Subcutaneous adipose tissue (tissue), 4 donors: ENCODE data around the gene FAM162B. TPM values are rescaled to one million over a fixed set of nuclear protein-coding genes. Genes with fewer than 3 reads are reported as not detected.

Experiments
- total RNA-seq, 4 donors: library from RNA; depleted of rRNA; stranded (reverse); fragments of >200 nt; gene quantifications; one replicate each; pipeline ENCODE4 v1.1.0, GENCODE V29; 2016
- TF ChIP-seq, protein P1 (sequence below): fragments of 450-650 bp; IDR thresholded peaks from one replicate; pipeline ENCODE4 v1.5.1; 2016; ENCODE audit warnings: low read depth, mild to moderate bottlenecking, control low read depth, antibody characterized with exemption, moderate library complexity

The FAM162B gene
- total RNA-seq, 4 donors from 2014 or later, result 2.0 to 25.6 (median 12.2) TPM

DNA sequence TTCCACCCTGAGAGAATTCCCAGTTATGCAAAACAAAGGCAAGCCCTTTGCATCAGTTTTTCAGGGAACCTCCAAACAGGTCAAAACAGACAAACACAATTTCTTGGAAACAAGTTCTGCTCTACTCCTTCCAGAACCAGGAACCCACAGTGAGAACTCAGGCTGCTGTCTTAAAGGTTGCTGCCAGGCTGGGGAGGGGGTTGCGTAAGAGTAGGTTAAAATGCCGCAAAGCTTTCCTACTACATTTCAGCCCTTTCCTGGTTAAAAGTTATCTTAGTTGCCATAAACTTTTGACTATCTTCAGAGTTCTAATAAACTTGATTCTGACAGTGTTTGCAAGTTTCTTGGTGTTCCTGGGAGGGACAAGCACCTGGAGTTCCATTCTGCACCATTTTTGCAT is 50.8 kb downstream of the FAM162B start:
- TF ChIP-seq, protein P1, sequence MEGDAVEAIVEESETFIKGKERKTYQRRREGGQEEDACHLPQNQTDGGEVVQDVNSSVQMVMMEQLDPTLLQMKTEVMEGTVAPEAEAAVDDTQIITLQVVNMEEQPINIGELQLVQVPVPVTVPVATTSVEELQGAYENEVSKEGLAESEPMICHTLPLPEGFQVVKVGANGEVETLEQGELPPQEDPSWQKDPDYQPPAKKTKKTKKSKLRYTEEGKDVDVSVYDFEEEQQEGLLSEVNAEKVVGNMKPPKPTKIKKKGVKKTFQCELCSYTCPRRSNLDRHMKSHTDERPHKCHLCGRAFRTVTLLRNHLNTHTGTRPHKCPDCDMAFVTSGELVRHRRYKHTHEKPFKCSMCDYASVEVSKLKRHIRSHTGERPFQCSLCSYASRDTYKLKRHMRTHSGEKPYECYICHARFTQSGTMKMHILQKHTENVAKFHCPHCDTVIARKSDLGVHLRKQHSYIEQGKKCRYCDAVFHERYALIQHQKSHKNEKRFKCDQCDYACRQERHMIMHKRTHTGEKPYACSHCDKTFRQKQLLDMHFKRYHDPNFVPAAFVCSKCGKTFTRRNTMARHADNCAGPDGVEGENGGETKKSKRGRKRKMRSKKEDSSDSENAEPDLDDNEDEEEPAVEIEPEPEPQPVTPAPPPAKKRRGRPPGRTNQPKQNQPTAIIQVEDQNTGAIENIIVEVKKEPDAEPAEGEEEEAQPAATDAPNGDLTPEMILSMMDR, result no peak

DNA sequence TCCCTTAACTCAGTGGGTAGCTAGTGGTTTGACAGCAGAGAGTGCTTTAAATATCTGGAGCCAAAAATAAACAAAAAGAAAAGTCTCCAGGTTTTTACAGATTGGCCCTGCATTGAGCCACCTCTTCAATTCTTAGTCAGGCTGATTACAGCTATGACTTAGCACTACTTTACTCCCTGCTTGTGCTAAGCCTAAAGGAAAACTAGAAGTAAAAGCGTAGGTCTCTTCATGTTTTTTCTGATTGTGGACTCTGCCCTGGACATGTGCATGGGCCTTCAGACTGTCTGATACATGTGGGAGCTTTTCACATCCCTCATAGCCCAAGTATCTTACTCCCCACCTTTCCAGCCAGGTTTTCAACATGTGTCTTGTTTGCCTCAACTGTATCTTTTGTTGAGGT is 51.2 kb downstream of the FAM162B start:
- TF ChIP-seq, protein P1, result no peak

DNA sequence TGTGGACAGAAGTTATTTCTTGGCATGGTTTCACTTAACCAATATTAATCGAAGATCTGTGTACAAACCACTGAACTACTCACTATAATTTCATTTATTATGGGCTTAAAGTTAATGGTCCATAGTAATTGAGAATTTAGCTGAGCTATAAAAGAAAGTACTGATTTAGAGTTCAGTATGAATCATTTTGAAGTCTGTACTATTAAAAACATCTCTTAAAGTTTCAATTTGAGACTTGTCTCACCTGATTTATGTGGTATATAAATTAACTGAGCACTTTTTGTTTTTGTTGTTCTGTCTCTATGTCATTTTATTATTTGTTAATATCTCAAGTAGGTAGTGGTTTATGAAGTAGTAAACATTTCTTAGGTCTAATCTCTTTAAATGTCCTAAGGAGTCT is 59.6 kb downstream of the FAM162B start:
- TF ChIP-seq, protein P1, result no peak

Other genes with a start within 250 kb of the FAM162B start
- under 1 TPM in 1 of 4 donors, not detected in 3; 0.33 TPM for gene TRAPPC3L, start 220.0 kb downstream of the FAM162B start, total RNA-seq
- gene CALHM4, start 212.0 kb downstream of the FAM162B start, total RNA-seq, result not detected
- gene RWDD1, start 194.2 kb downstream of the FAM162B start, total RNA-seq, result 10 to 100 TPM; 42.2 to 70.6 (median 50.4) TPM
- gene RSPH4A, start 149.2 kb downstream of the FAM162B start, total RNA-seq, result under 1 TPM in 2 of 4 donors, not detected in 2; 0.17 to 0.22 TPM
- gene ZUP1, start 97.0 kb downstream of the FAM162B start, total RNA-seq, result 10 to 100 TPM in 1 of 4 donors, 1 to 10 TPM in 3; 8.7 to 10.9 (median 9.6) TPM
- gene KPNA5, start 84.5 kb downstream of the FAM162B start, total RNA-seq, result 10 to 100 TPM in 3 of 4 donors, 1 to 10 TPM in 1; 9.0 to 13.2 (median 11.7) TPM
- gene GPRC6A, start 63.4 kb upstream of the FAM162B start, total RNA-seq, result not detected
- gene RFX6, start 111.5 kb upstream of the FAM162B start, total RNA-seq, result not detected